ENCODE measurements around the gene SFN. TPM values are rescaled to one million over a fixed set of nuclear protein-coding genes. Genes with fewer than 3 reads are reported as not detected.
A peak's percentile ranks its signal among the peaks of the same experiment; 100 is the strongest.

The SFN gene
- total and polyA plus RNA-seq, 2 of the 4 experiments (the other 2 are of a cell fraction): 0.18 to 0.34 TPM

DNA sequence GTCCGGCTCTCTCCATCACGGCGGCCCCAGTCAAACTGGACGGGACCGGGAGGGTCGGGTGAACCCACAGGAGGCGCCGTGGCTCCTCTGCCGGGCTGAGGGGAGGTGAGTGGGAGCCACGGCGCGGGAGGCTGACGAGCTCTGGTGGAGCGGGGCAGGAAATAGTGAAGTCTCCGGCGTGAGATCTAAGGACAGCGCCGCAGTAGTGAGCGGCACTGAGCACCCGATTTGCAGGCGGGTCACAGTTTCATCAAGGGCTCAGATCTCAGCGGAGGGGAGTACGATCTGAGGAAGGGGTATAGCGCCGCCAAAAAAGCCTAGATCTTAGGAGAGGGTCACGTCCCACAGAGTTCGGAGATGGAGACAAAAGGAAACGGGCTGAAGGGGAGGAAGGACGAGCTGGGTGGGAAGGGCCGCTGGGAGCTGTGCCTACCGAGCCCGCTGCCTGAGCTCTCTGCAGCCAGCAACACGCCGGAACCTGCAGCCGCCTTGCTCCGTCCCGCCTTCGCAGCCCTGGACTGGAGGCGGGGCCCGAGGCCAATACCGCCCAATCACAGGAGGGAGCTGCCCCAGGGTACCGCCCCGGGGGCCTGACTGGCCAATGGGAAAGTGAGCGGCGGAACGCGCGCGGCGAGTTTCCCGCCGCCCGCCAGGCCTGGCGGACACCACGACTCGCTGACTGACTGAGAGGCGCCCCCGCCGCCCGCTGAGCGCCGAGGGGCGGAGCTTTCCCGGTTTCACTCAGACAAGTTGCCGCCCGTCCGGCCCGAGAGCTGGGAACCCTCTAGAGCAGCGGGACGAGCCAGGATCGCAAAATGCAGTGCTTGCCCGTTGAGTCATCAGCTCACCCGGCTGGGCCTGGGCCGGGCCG lies 1.9 kb downstream of the SFN start:
- WGBS, 2 experiments (ENCODE audit: extremely low coverage in 2 of 2, insufficient read length in 1 of 2): 1% methylated on average over 58 of the region's 75 CpGs; no CpG with 5 or more reads in 1 of the 2 experiments
- Histone ChIP-seq H3K4ac (ENCODE audit: low read depth, low read length) (peak overlapping the region; percentile 77), H2BK20ac (ENCODE audit: low read depth, low read length) (no peak overlapping the region), H2BK120ac (ENCODE audit: low read depth, low read length) (peak overlapping the region; percentile 41), H4K5ac (ENCODE audit: low read depth, low read length) (no peak overlapping the region), H3K14ac (replicated peaks; ENCODE audit: low read depth, low read length) (peak overlapping the region; percentile 72), H3K4me1 (ENCODE audit: control insufficient read depth, insufficient read depth, low read length) (peaks cover 4% of the 10 kb centered on the region), H3K18ac (ENCODE audit: low read depth, low read length) (no peak overlapping the region), H4K20me1 (ENCODE audit: insufficient read depth, low read length) (no peaks in the 10 kb centered on the region), H4K8ac (ENCODE audit: low read depth in 2 of 2, low read length in 2 of 2) (peak overlapping the region; percentile 100), H3K23ac (ENCODE audit: low read depth, low read length) (peak overlapping the region; percentile 74; the same call in 1 of the 2 replicates), H2AK9ac (replicated peaks; ENCODE audit: low read depth, low read length, poor library complexity) (peak overlapping the region; percentile 97), H2BK5ac (ENCODE audit: low read depth, low read length, poor library complexity, severe bottlenecking) (peak overlapping the region; percentile 94), H3K79me1 (ENCODE audit: low read depth in 1 of 2, low read length in 2 of 2) (0 out of 4 replicates have a peak, but pooled peaks cover 0 to 3% of the 10 kb centered on the region in 2 experiments), H3K9ac (ENCODE audit: low read depth, low read length) (peak overlapping the region; percentile 94), H3K4me3 (ENCODE audit: insufficient read depth, low read depth, low read length) (peak overlapping the region; percentile 62), H4K91ac (ENCODE audit: insufficient read depth, low read depth, low read length) (peak overlapping the region; percentile 80), H2AK5ac (ENCODE audit: low read depth, low read length) (peak overlapping the region; percentile 74; the same call in 1 of the 2 replicates), H3K36me3 (ENCODE audit: control insufficient read depth, insufficient read depth, low read length) (no peaks in the 10 kb centered on the region), H3K4me2 (ENCODE audit: low read depth, low read length) (peak overlapping the region; percentile 93), H2BK15ac (ENCODE audit: low read depth, low read length) (peak overlapping the region; percentile 100; the same call in 2 of the 3 replicates), H2AFZ (replicated peaks; ENCODE audit: low read length, poor library complexity) (peak overlapping the region; percentile 98), H3K27me3 (ENCODE audit: control insufficient read depth, insufficient read depth, low read length) (no peaks in the 10 kb centered on the region), H3K27ac (ENCODE audit: insufficient read depth, low read length) (peak overlapping the region; percentile 100), H3K9me3 (ENCODE audit: control insufficient read depth, insufficient read depth, low read length) (no peaks in the 10 kb centered on the region), H3K56ac (ENCODE audit: extremely low read depth, insufficient read depth, low read length) (peak overlapping the region; percentile 88), H3K9me1 (ENCODE audit: insufficient read depth, low read length) (peaks cover 12% of the 10 kb centered on the region)
- BruUV-seq (replicated peaks): no TSS peak
- in situ Hi-C loops (cut with MboI; ENCODE audit: low sequenced_read_pairs): no loop called here
- intact Hi-C loops (cut with micrococcal nuclease): loop anchor here (2.0 to 10.0 kb wide), 2 partner anchors 14 to 170 kb away; partner anchors contain the start of gene ARID1A
- ATAC-seq (ENCODE audit: low read depth) (peak; percentile 96), DNase-seq (peak; percentile 97)
- ChIA-PET POLR2A (ENCODE audit: unreplicated experiment) (interaction anchor here (0.6 to 1.4 kb wide), 4 partner anchors 15 to 392 kb away, joined by 3 to 7 read pairs (median 3); partner anchors contain the start of genes GPN2 and HMGN2), CTCF (interaction anchor here (1.4 kb wide), 1 partner anchor 56 kb away, joined by 3 read pairs; no protein-coding TSS in a partner anchor)
- dilution Hi-C loops (cut with HindIII; ENCODE audit: low sequenced_read_pairs, unreplicated experiment): no loop called here
- TF ChIP-seq FOS (IDR thresholded peaks at IDR 0.05; ENCODE audit: low read depth, low read length): peak; percentile 38; the same call in 1 of the 2 replicates
- TF ChIP-seq, protein P1, sequence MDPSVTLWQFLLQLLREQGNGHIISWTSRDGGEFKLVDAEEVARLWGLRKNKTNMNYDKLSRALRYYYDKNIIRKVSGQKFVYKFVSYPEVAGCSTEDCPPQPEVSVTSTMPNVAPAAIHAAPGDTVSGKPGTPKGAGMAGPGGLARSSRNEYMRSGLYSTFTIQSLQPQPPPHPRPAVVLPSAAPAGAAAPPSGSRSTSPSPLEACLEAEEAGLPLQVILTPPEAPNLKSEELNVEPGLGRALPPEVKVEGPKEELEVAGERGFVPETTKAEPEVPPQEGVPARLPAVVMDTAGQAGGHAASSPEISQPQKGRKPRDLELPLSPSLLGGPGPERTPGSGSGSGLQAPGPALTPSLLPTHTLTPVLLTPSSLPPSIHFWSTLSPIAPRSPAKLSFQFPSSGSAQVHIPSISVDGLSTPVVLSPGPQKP (IDR thresholded peaks at IDR 0.05; ENCODE audit: borderline replicate concordance, low read depth, low read length): no peak
- no peak for TF ChIP-seq SMC3 (IDR thresholded peaks at IDR 0.05; ENCODE audit: low read depth, low read length)
- TF ChIP-seq CHD1 (IDR thresholded peaks at IDR 0.05; ENCODE audit: low read depth, low read length): 0 out of 2 replicates have a peak, but pooled peaks have one; percentile 24
- TF ChIP-seq MXI1 (IDR thresholded peaks at IDR 0.05; ENCODE audit: borderline replicate concordance, low read depth, low read length): peak; percentile 49; the same call in 1 of the 2 replicates
- no peak for TF ChIP-seq RFX5 (IDR thresholded peaks at IDR 0.05; ENCODE audit: low read depth, low read length)
- TF ChIP-seq, protein P2, sequence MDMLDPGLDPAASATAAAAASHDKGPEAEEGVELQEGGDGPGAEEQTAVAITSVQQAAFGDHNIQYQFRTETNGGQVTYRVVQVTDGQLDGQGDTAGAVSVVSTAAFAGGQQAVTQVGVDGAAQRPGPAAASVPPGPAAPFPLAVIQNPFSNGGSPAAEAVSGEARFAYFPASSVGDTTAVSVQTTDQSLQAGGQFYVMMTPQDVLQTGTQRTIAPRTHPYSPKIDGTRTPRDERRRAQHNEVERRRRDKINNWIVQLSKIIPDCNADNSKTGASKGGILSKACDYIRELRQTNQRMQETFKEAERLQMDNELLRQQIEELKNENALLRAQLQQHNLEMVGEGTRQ (IDR thresholded peaks at IDR 0.05; ENCODE audit: low read depth, low read length): peak; percentile 62
- no peak for TF ChIP-seq NFE2L2 (IDR thresholded peaks at IDR 0.05; ENCODE audit: low read depth, low read length)
- no peak for TF ChIP-seq RAD21 (IDR thresholded peaks at IDR 0.05; ENCODE audit: low read length)
- TF ChIP-seq MAFK (IDR thresholded peaks at IDR 0.05; ENCODE audit: low read depth, low read length): no peak
- TF ChIP-seq, protein P3, sequence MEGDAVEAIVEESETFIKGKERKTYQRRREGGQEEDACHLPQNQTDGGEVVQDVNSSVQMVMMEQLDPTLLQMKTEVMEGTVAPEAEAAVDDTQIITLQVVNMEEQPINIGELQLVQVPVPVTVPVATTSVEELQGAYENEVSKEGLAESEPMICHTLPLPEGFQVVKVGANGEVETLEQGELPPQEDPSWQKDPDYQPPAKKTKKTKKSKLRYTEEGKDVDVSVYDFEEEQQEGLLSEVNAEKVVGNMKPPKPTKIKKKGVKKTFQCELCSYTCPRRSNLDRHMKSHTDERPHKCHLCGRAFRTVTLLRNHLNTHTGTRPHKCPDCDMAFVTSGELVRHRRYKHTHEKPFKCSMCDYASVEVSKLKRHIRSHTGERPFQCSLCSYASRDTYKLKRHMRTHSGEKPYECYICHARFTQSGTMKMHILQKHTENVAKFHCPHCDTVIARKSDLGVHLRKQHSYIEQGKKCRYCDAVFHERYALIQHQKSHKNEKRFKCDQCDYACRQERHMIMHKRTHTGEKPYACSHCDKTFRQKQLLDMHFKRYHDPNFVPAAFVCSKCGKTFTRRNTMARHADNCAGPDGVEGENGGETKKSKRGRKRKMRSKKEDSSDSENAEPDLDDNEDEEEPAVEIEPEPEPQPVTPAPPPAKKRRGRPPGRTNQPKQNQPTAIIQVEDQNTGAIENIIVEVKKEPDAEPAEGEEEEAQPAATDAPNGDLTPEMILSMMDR (conservative IDR thresholded peaks at IDR 0.05; ENCODE audit: low read depth, low read length): no peak
- peak; percentile 3; the same call in 1 of the 2 replicates for TF ChIP-seq BHLHE40 (IDR thresholded peaks at IDR 0.05; ENCODE audit: low read depth, low read length)
- peak; percentile 78 for TF ChIP-seq POLR2A (IDR thresholded peaks at IDR 0.05; ENCODE audit: low read depth, low read length)
